GM12872 (cell line): ENCODE results near the gene ANKRD22.

Source experiments
- CTCF ChIP-seq: IDR thresholded peaks from 3 replicates; pipeline ENCODE4 v1.5.1; 2011; ENCODE audit warnings: low read depth, mild to moderate bottlenecking, low read length, moderate library complexity; ENCODE audit not compliant: insufficient read depth

The ANKRD22 gene

GRCh38 chr10:88803641-88804040 is 48.0 kb downstream of the ANKRD22 start:
- no peak for TF ChIP-seq CTCF

- no peak for TF ChIP-seq CTCF
Measured at GRCh38 chr10:88802523-88803285, 48.9 kb downstream of the ANKRD22 start, which contains the start of gene LIPM. Gene LIPM, plus strand, starts transcription at chr10:88802730. Its CDS starts 167 bp downstream, at chr10:88802897.

- no peak for TF ChIP-seq CTCF
Measured at GRCh38 chr10:88800152-88801125, 51.2 kb downstream of the ANKRD22 start.

DNA sequence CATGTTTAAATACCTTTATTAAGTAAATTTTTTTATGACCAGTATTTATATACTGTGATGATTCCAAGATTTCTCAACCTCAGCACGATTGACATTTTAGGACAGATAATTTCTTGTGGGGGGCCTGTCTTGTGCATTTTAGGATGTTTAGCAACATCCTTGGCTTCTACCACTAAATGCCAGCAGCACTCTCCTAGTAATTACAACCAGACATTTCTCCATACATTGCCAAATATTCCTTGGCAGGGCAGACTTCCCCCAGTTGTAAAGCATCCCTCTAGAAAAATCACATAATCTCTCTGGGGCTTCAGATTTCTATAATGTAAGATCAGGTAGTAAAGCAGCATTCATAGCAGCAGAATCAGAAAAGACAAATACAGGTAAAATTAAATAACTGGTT is 56.9 kb downstream of the ANKRD22 start:
- no peak for TF ChIP-seq CTCF

DNA sequence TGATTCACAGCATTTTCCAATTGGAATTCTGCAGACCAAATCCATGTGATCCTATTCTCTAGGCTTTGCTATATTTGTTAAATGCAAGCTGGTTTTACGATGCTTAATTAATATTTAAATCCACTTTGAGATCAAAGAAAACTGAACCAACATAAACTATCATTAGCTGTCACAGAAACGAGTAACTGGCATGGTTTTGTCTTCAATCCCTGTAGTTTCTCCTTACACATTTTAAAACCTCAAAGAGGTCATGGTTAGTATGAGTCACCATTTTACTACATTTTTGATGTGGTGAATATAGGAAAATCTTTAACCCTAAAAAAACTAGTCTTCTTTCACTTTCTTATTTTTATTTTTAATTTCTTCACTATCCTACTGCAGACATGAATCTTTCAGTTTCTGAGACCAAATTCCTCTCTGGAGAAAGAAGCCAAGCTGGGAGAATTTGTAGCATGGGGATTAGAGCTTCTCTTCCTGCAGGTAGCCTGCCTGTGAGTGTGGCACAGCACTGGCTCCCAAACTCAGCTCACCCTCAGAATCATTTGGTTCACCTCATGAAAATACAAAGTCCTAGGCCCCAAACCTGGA is 57.8 kb downstream of the ANKRD22 start:
- no peak for TF ChIP-seq CTCF

DNA sequence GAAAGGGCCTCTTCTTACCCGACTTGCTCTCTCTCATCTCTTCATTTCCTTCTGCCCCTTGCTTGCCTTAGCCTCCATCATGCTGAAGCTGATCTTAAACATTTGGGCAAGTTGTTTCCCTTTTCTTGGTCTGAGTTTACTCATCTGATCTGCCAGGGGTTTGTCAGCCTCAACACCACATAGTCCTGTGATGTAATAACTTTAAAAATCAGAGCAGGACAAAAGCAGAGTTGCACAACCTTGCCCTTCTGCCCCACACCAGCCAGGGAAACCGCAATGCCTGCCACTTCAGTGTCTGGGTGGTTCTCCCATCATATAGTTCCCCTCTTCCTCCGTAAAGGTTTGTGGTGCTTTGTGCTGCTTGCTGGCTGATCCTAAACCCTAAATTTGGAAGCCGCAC is 59.0 kb downstream of the ANKRD22 start:
- no peak for TF ChIP-seq CTCF

DNA sequence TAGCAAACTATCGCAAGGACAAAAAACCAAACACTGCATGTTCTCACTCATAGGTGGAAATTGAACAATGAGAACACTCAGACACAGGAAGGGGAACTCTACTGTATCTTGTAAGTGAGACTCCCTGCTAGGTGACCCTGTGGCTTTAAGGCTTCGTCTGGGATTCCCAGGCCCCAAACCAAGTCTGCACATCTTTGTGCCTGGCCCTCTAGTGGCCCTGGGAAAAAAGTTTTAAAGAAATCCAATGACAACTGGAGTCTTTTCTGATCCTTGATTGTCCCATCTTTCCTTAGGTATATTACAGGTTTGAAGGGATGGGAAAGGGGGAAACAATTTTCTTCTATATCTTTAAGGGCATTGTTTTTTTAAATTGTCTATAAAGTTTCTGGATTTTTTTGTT is 59.7 kb downstream of the ANKRD22 start:
- peak; percentile 59 for TF ChIP-seq CTCF
